GM12892 (cell line): Measurements from ENCODE around the gene MXRA7.
"Not testable (repeated sequence)": the region's sequence is repeated elsewhere in the genome, so short reads cannot be mapped to it uniquely, and the experiment has no call there.

Experiments used
- POLR2A ChIP-seq: IDR thresholded peaks from 2 replicates; pipeline ENCODE4 v1.6.1; 2011; ENCODE audit warnings: low read depth, low read length, control low read depth
- POLR2AphosphoS5 ChIP-seq: IDR thresholded peaks from 2 replicates; pipeline ENCODE4 v1.6.1; 2011; ENCODE audit warnings: low read depth, low read length, control low read depth
- TAF1 ChIP-seq: IDR thresholded peaks from 2 replicates; pipeline ENCODE4 v1.6.1; 2011; ENCODE audit warnings: low read depth, mild to moderate bottlenecking, control low read depth, low read length, borderline replicate concordance

DNA sequence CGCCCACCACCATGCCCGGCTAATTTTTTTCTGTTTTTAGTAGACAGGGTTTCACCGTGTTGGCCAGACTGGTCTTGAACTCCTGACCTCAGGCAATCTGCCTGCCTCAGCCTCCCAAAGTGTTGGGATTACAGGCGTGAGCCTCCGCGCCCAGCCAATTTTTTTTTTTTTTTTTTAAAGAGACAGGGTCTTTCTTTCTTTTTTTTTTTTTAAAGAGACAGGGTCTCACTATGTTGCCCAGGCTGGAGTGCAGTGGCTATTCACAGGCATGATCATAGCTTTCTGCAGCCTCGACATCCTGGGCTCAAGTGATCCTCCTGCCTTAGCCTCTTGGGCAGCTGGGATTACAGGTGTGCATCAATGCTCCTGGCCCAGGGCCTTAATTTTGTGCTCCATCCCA is 1.6 kb upstream of the MXRA7 start:
- TF ChIP-seq POLR2AphosphoS5, POLR2A, TAF1: not testable (repeated sequence)
